Endothelial cell of umbilical vein (primary cell): ENCODE results near the gene FBXO9.

ENCODE experiments used
- EZH2 ChIP-seq: IDR thresholded peaks from 2 replicates; pipeline ENCODE4 v1.6.1; 2012; ENCODE audit warnings: borderline replicate concordance, low read depth, mild to moderate bottlenecking, moderate library complexity, low read length, inconsistent platforms; ENCODE audit not compliant: severe bottlenecking
- MYC ChIP-seq: IDR thresholded peaks from one replicate; pipeline ENCODE4 v1.6.1; 2011; ENCODE audit warnings: mild to moderate bottlenecking, low read depth, low read length
- POLR2A ChIP-seq: IDR thresholded peaks from 2 replicates; pipeline ENCODE4 v1.6.1; 2012; ENCODE audit warnings: low read depth, mild to moderate bottlenecking, control low read depth, low read length
- POLR2AphosphoS5 ChIP-seq: IDR thresholded peaks from 2 replicates; pipeline ENCODE4 v1.6.1; 2012; ENCODE audit warnings: low read depth, mild to moderate bottlenecking, control low read depth, low read length, moderate library complexity; ENCODE audit not compliant: insufficient read depth
- TF ChIP-seq, protein P1 (sequence below), 2 donors: IDR thresholded peaks; 1 replicate in 1 of 2; 2 replicates in 1 of 2; pipeline ENCODE4 v1.5.1; 2011; ENCODE audit warnings: low read length in 2 of 2, mild to moderate bottlenecking in 2 of 2, moderate library complexity in 2 of 2, control low read depth in 1 of 2, inconsistent platforms in 1 of 2, low read depth in 1 of 2; ENCODE audit not compliant: insufficient read depth in 1 of 2; ENCODE audit errors: extremely low read depth in 1 of 2
- TF ChIP-seq, protein P2 (sequence below): IDR thresholded peaks from 2 replicates; pipeline ENCODE4 v1.6.1; 2011; ENCODE audit not compliant: insufficient read depth, insufficient read length

DNA sequence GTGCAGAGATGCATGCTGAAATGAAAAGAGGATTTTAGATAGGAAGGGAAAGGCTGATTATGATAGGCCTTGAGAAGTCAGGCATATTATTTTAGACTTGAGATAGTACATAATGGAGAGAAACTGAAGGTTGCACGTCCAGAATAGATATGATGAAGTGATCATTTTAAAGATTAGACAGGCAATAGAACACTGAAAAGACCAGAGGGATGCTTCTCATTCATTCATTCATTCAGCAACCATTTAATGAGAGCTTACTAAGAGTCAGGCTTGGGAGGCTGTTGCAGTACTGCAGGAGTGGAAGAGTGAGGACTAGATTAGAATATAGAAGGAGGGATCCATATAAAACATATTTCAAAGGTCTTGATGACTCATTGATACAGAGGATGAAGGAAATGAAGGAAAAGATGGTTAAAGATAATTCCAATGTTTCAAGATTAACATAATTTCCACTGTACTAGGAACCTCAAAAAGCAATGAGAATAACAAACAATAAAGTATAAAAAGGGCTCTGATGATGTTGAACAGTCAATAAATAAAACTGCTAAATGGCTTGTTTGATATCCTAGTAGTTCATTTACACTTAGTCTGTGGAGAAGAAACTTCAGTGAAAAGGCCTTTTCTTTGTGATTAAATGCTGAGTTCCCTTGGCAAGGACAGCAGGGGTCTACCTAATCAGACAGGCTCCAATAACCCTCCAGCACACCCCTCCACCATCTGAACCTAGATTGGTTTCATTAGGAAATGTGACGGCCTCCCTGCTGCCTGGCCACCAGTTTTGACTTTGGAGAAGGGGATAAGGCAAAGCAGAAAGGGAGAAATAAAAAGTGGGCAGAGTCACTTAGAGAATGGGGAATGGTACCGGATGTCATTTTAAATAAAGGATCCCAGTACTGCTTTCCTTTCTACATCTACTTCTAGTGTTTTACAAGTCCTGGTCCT is 5.3 kb upstream of the FBXO9 start:
- TF ChIP-seq, protein P1, sequence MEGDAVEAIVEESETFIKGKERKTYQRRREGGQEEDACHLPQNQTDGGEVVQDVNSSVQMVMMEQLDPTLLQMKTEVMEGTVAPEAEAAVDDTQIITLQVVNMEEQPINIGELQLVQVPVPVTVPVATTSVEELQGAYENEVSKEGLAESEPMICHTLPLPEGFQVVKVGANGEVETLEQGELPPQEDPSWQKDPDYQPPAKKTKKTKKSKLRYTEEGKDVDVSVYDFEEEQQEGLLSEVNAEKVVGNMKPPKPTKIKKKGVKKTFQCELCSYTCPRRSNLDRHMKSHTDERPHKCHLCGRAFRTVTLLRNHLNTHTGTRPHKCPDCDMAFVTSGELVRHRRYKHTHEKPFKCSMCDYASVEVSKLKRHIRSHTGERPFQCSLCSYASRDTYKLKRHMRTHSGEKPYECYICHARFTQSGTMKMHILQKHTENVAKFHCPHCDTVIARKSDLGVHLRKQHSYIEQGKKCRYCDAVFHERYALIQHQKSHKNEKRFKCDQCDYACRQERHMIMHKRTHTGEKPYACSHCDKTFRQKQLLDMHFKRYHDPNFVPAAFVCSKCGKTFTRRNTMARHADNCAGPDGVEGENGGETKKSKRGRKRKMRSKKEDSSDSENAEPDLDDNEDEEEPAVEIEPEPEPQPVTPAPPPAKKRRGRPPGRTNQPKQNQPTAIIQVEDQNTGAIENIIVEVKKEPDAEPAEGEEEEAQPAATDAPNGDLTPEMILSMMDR (IDR thresholded peaks at IDR 0.05; ENCODE audit: extremely low read depth in 1 of 2, insufficient read depth in 1 of 2, low read depth in 1 of 2, low read length in 2 of 2) = no peak
- TF ChIP-seq EZH2 (no peak), POLR2A (no peak), POLR2AphosphoS5 (no peak), MYC (no peak)
- TF ChIP-seq, protein P2, sequence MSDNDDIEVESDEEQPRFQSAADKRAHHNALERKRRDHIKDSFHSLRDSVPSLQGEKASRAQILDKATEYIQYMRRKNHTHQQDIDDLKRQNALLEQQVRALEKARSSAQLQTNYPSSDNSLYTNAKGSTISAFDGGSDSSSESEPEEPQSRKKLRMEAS = no peak
